ENCODE measurements around the gene EXOC3. TPM values are rescaled to one million over a fixed set of nuclear protein-coding genes. Genes with fewer than 3 reads are reported as not detected.
"Not testable (repeated sequence)": the region's sequence is repeated elsewhere in the genome, so short reads cannot be mapped to it uniquely, and the experiment has no call there.

The EXOC3 gene
- total RNA-seq, 1 donor from 2014 or later, result 55.4 TPM

- no peak for DNase-seq
- no peaks in the 10 kb centered on the region for H3K4me1 Mint-ChIP-seq (ENCODE audit: low read depth, unreplicated experiment)
- no peak overlapping the region for H3K4me3 Mint-ChIP-seq (ENCODE audit: unreplicated experiment)
- H3K27me3 Mint-ChIP-seq (ENCODE audit: unreplicated experiment), result peaks cover 3% of the 10 kb centered on the region
- no peaks in the 10 kb centered on the region for H3K36me3 Mint-ChIP-seq (ENCODE audit: unreplicated experiment)
- no peak for TF ChIP-seq CTCF (IDR thresholded peaks at IDR 0.05; ENCODE audit: partially characterized antibody, unreplicated experiment)
- no peaks in the 10 kb centered on the region for H3K9me3 Mint-ChIP-seq (ENCODE audit: unreplicated experiment)
- H3K27ac Mint-ChIP-seq (ENCODE audit: unreplicated experiment), result no peak overlapping the region
Measured at GRCh38 chr5:485946-486491, 43.0 kb downstream of the EXOC3 start.

GRCh38 chr5:486597-486996, 43.6 kb downstream of the EXOC3 start:
- DNase-seq; H3K9me3 Mint-ChIP-seq (ENCODE audit: unreplicated experiment); H3K36me3 Mint-ChIP-seq (ENCODE audit: unreplicated experiment); H3K4me3 Mint-ChIP-seq (ENCODE audit: unreplicated experiment); H3K27ac Mint-ChIP-seq (ENCODE audit: unreplicated experiment); H3K4me1 Mint-ChIP-seq (ENCODE audit: low read depth, unreplicated experiment); H3K27me3 Mint-ChIP-seq (ENCODE audit: unreplicated experiment): not testable (repeated sequence)

GRCh38 chr5:488241-488640, 45.3 kb downstream of the EXOC3 start:
- peaks cover 2% of the 10 kb centered on the region for H3K4me1 Mint-ChIP-seq (ENCODE audit: low read depth, unreplicated experiment)
- H3K27ac Mint-ChIP-seq (ENCODE audit: unreplicated experiment), result no peak overlapping the region
- H3K27me3 Mint-ChIP-seq (ENCODE audit: unreplicated experiment), result peaks cover 3% of the 10 kb centered on the region
- no peaks in the 10 kb centered on the region for H3K36me3 Mint-ChIP-seq (ENCODE audit: unreplicated experiment)
- no peak for DNase-seq
- H3K4me3 Mint-ChIP-seq (ENCODE audit: unreplicated experiment), result no peak overlapping the region
- no peaks in the 10 kb centered on the region for H3K9me3 Mint-ChIP-seq (ENCODE audit: unreplicated experiment)
- TF ChIP-seq CTCF (IDR thresholded peaks at IDR 0.05; ENCODE audit: partially characterized antibody, unreplicated experiment), result no peak

- peaks cover 2% of the 10 kb centered on the region for H3K4me1 Mint-ChIP-seq (ENCODE audit: low read depth, unreplicated experiment)
- H3K36me3 Mint-ChIP-seq (ENCODE audit: unreplicated experiment), result no peaks in the 10 kb centered on the region
- H3K4me3 Mint-ChIP-seq (ENCODE audit: unreplicated experiment), result no peak overlapping the region
Measured at GRCh38 chr5:488744-489688, 46.0 kb downstream of the EXOC3 start.

GRCh38 chr5:489689-490080, 46.7 kb downstream of the EXOC3 start:
- Mint-ChIP-seq H3K27me3 (ENCODE audit: unreplicated experiment) (peaks cover 4% of the 10 kb centered on the region), H3K4me3 (ENCODE audit: unreplicated experiment) (no peak overlapping the region), H3K4me1 (ENCODE audit: low read depth, unreplicated experiment) (peaks cover 2% of the 10 kb centered on the region), H3K36me3 (ENCODE audit: unreplicated experiment) (no peaks in the 10 kb centered on the region), H3K9me3 (ENCODE audit: unreplicated experiment) (no peaks in the 10 kb centered on the region), H3K27ac (ENCODE audit: unreplicated experiment) (no peak overlapping the region)
- DNase-seq, result no peak
- TF ChIP-seq CTCF (IDR thresholded peaks at IDR 0.05; ENCODE audit: partially characterized antibody, unreplicated experiment), result no peak

More at GRCh38 chr5:488744-489688, 46.0 kb downstream of the EXOC3 start:
- TF ChIP-seq CTCF (IDR thresholded peaks at IDR 0.05; ENCODE audit: partially characterized antibody, unreplicated experiment), result no peak
- H3K27me3 Mint-ChIP-seq (ENCODE audit: unreplicated experiment), result peaks cover 3% of the 10 kb centered on the region
- no peak for DNase-seq
- no peaks in the 10 kb centered on the region for H3K9me3 Mint-ChIP-seq (ENCODE audit: unreplicated experiment)
- H3K27ac Mint-ChIP-seq (ENCODE audit: unreplicated experiment), result no peak overlapping the region
